GM23248 (cell line): ENCODE data around the gene SESN1. TPM values are rescaled to one million over a fixed set of nuclear protein-coding genes. Genes with fewer than 3 reads are reported as not detected.
A peak's percentile ranks its signal among the peaks of the same experiment; 100 is the strongest.

Source experiments
- DNase-seq: peaks from one replicate; pipeline ENCODE4 v3.0.0-alpha.2; 2015
- H2AFZ ChIP-seq: fragments of 200-600 bp; sonication (generic); 2 replicates; pipeline ENCODE4 v1.6.1; 2016; ENCODE audit warnings: antibody characterized with exemption
- H3F3A ChIP-seq: fragments of 200-600 bp; sonication (generic); 2 replicates; pipeline ENCODE4 v1.6.1; 2016; ENCODE audit warnings: mild to moderate bottlenecking, antibody characterized with exemption, mixed run types; ENCODE audit not compliant: insufficient read depth
- H3K27ac ChIP-seq: fragments of 200-600 bp; sonication (generic); 2 replicates; pipeline ENCODE4 v1.5.1; 2016; ENCODE audit warnings: mild to moderate bottlenecking
- H3K27me3 ChIP-seq: fragments of 200-600 bp; sonication (generic); replicated peaks from 2 replicates; pipeline ENCODE4 v1.6.1; 2016; ENCODE audit warnings: mild to moderate bottlenecking; ENCODE audit not compliant: insufficient read depth
- H3K36me3 ChIP-seq: fragments of 200-600 bp; sonication (generic); 2 replicates; pipeline ENCODE4 v1.6.1; 2016; ENCODE audit warnings: low read depth, mild to moderate bottlenecking
- H3K4me1 ChIP-seq: fragments of 200-600 bp; sonication (generic); 2 replicates; pipeline ENCODE4 v1.6.1; 2016; ENCODE audit warnings: mild to moderate bottlenecking; ENCODE audit not compliant: insufficient read depth
- H3K4me2 ChIP-seq: fragments of 200-600 bp; sonication (generic); one replicate; pipeline ENCODE4 v1.6.1; 2016; ENCODE audit warnings: mild to moderate bottlenecking; ENCODE audit not compliant: unreplicated experiment
- H3K4me3 ChIP-seq: fragments of 200-600 bp; sonication (generic); 2 replicates; pipeline ENCODE4 v1.5.1; 2016; ENCODE audit warnings: mild to moderate bottlenecking
- H3K79me2 ChIP-seq: fragments of 200-600 bp; sonication (generic); 2 replicates; pipeline ENCODE4 v1.6.1; 2016; ENCODE audit warnings: mild to moderate bottlenecking; ENCODE audit not compliant: insufficient read depth
- H3K9ac ChIP-seq: fragments of 200-600 bp; sonication (generic); 2 replicates; pipeline ENCODE4 v1.6.1; 2016; ENCODE audit warnings: mild to moderate bottlenecking
- H3K9me2 ChIP-seq: fragments of 200-600 bp; sonication (generic); 2 replicates; pipeline ENCODE4 v1.6.1; 2016; ENCODE audit warnings: mixed run types, mild to moderate bottlenecking, moderate library complexity; ENCODE audit not compliant: insufficient read depth
- H3K9me3 ChIP-seq: fragments of 200-600 bp; sonication (generic); one replicate; pipeline ENCODE4 v1.6.1; 2017; ENCODE audit warnings: low read depth
- H4K20me1 ChIP-seq: fragments of 200-600 bp; sonication (generic); 2 replicates; pipeline ENCODE4 v1.6.0; 2016; ENCODE audit not compliant: insufficient read depth
- EZH2 ChIP-seq: fragments of 200-600 bp; sonication (generic); IDR thresholded peaks from 2 replicates; pipeline ENCODE4 v1.6.1; 2018; ENCODE audit warnings: antibody characterized with exemption, mild to moderate bottlenecking; ENCODE audit not compliant: insufficient read depth, poor library complexity, severe bottlenecking
- EZH2phosphoT487 ChIP-seq: fragments of 200-600 bp; sonication (generic); IDR thresholded peaks from 2 replicates; pipeline ENCODE4 v1.6.1; 2018; ENCODE audit warnings: antibody characterized with exemption, moderate library complexity, mild to moderate bottlenecking, low read depth; ENCODE audit not compliant: insufficient read depth
- WGBS, 2 experiments: methylation state at CpG; one replicate each; pipeline ENCODE4 v1.1.6; 2015 to 2017; ENCODE audit warnings: low lambda C conversion rate in 2 of 2, low coverage in 1 of 2; ENCODE audit errors: missing lambda C conversion rate in 2 of 2; 5-methylcytosine and 5-hydroxymethylcytosine counted together
- in situ Hi-C: fragments of 300-500 bp; cut with MboI; formaldehyde crosslinking; loops from 2 replicates; pipeline ENCODE4 v1.15.0; 2020
- polyA plus RNA-seq: library from polyadenylated mRNA; unstranded; fragments of >200 nt; fragmentation: Nextera tagmentation; extraction: Ambion mirVana; gene quantifications from 2 replicates; pipeline ENCODE4 v1.2.1, GENCODE V29; 2016
- total RNA-seq: library from RNA; depleted of rRNA; stranded (reverse); fragments of >200 nt; shearing (Covaris generic); gene quantifications from 2 replicates; pipeline ENCODE4 v1.2.3, GENCODE V29; 2014

SESN1 gene
- total and polyA plus RNA-seq, 2 experiments from 2014 or later = 14.2 to 17.6 TPM

GRCh38 chr6:109130065-109130464 is 35.4 kb upstream of the SESN1 start:
- Histone ChIP-seq H3K27me3 (no peaks in the 10 kb centered on the region), H2AFZ (no peak overlapping the region), H3K9ac (no peak overlapping the region), H3K4me3 (no peak overlapping the region), H3K79me2 (peaks cover 47% of the 10 kb centered on the region), H3K9me3 (no peaks in the 10 kb centered on the region), H3K9me2 (no peaks in the 10 kb centered on the region), H3K4me2 (no peak overlapping the region), H3F3A (peaks cover 7% of the 10 kb centered on the region; the same call in 1 of the 2 replicates), H4K20me1 (no peaks in the 10 kb centered on the region), H3K4me1 (no peaks in the 10 kb centered on the region), H3K27ac (no peak overlapping the region), H3K36me3 (no peaks in the 10 kb centered on the region)
- DNase-seq = no peak
- no peak for TF ChIP-seq EZH2phosphoT487
- TF ChIP-seq EZH2 = no peak
- WGBS, 2 experiments = 69 to 74% methylated on average over 3 of the region's 3 CpGs
- in situ Hi-C loops = no loop called here

DNA sequence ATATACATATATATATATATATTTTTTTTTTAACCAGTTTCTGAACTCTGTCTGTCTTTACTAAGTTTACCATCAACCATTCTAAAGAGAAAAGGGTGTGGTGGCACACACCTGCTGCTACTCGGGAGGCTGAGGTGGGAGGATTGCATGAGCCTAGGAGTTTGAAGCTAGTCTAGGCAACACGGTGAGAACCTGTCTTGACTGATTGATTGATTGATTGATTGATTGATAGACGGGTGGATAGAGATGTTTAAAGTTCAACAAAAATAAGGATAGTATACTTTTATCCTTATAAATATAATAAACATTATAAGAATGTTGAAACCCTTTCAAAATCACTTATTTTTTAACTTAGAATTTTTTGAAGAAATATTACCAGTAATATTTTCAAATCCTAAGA is 30.9 kb upstream of the SESN1 start:
- no peak overlapping the region for H2AFZ ChIP-seq
- 94 to 96% methylated on average over 3 of the region's 3 CpGs for WGBS, 2 experiments
- no peak overlapping the region for H3K27ac ChIP-seq
- no peak overlapping the region for H3K4me3 ChIP-seq
- H3K9ac ChIP-seq = no peak overlapping the region
- in situ Hi-C loops = no loop called here
- peaks cover 11% of the 10 kb centered on the region for H3K4me1 ChIP-seq
- no peaks in the 10 kb centered on the region for H4K20me1 ChIP-seq
- H3K36me3 ChIP-seq = no peaks in the 10 kb centered on the region
- no peaks in the 10 kb centered on the region for H3K27me3 ChIP-seq
- peaks cover 72% of the 10 kb centered on the region for H3K79me2 ChIP-seq
- no peak for DNase-seq
- H3K9me3 ChIP-seq = no peaks in the 10 kb centered on the region
- no peaks in the 10 kb centered on the region for H3K9me2 ChIP-seq
- no peak overlapping the region for H3K4me2 ChIP-seq
- TF ChIP-seq EZH2 (no peak), EZH2phosphoT487 (no peak)
- peaks cover 7% of the 10 kb centered on the region; the same call in 1 of the 2 replicates for H3F3A ChIP-seq

- Histone ChIP-seq H3K79me2 (peaks cover 80% of the 10 kb centered on the region), H4K20me1 (no peaks in the 10 kb centered on the region)
- WGBS, 2 experiments = 94 to 98% methylated on average over 2 of the region's 2 CpGs
These were observed 29.6 kb upstream of the SESN1 start for GRCh38 chr6:109124219-109124618.

GRCh38 chr6:109121411-109121810 is 26.8 kb upstream of the SESN1 start:
- Histone ChIP-seq H3K79me2 (peaks cover 93% of the 10 kb centered on the region), H3K36me3 (no peaks in the 10 kb centered on the region), H2AFZ (no peak overlapping the region; the same call in 1 of the 2 replicates), H3K27ac (peak overlapping the region; percentile 23), H3K4me3 (no peak overlapping the region), H3K4me1 (peaks cover 16% of the 10 kb centered on the region), H4K20me1 (no peaks in the 10 kb centered on the region), H3K9me3 (no peaks in the 10 kb centered on the region), H3K9me2 (no peaks in the 10 kb centered on the region), H3K27me3 (no peaks in the 10 kb centered on the region), H3F3A (peaks cover 7% of the 10 kb centered on the region; the same call in 1 of the 2 replicates), H3K9ac (no peak overlapping the region), H3K4me2 (no peak overlapping the region)
- TF ChIP-seq EZH2 (no peak), EZH2phosphoT487 (no peak)
- in situ Hi-C loops = no loop called here
- DNase-seq = peak; percentile 10

More at GRCh38 chr6:109124219-109124618, 29.6 kb upstream of the SESN1 start:
- Histone ChIP-seq H3F3A (peaks cover 7% of the 10 kb centered on the region; the same call in 1 of the 2 replicates), H3K36me3 (no peaks in the 10 kb centered on the region), H3K9me2 (no peaks in the 10 kb centered on the region), H3K4me3 (no peak overlapping the region), H3K9ac (no peak overlapping the region), H3K4me1 (peaks cover 16% of the 10 kb centered on the region), H3K27me3 (no peaks in the 10 kb centered on the region), H3K4me2 (no peak overlapping the region), H2AFZ (no peak overlapping the region), H3K9me3 (no peaks in the 10 kb centered on the region), H3K27ac (no peak overlapping the region)
- TF ChIP-seq EZH2 (no peak), EZH2phosphoT487 (no peak)
- in situ Hi-C loops = no loop called here
- DNase-seq = no peak

DNA sequence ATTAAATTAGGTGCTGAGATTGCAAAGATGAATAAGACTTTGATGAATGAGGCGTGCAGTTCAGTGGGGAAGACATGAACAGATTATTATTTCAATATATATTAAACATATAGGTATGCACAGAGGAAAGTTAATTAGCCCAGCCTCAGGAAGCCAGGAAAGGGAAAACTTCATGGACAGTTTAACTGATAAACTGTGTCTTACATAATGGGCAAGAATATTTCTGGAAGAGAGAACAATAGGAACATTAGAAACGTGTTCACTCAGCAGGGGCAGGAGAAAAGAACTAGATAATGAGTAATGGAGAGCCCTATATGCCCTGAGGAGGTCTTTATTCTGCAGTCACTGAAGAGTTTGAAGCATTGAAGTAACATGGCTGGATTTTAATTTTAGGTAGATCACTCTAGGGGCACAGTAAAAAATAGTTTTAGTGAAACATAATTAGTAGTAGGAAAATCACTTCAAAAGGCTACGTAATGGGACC is 24.3 kb upstream of the SESN1 start:
- Histone ChIP-seq H3K36me3 (no peaks in the 10 kb centered on the region), H3K9me3 (no peaks in the 10 kb centered on the region), H4K20me1 (no peaks in the 10 kb centered on the region), H3K27ac (no peak overlapping the region), H2AFZ (no peak overlapping the region), H3K4me2 (no peak overlapping the region), H3K27me3 (no peaks in the 10 kb centered on the region), H3K9me2 (no peaks in the 10 kb centered on the region), H3K9ac (no peak overlapping the region), H3K4me1 (peaks cover 16% of the 10 kb centered on the region), H3K4me3 (no peak overlapping the region), H3F3A (peaks cover 7% of the 10 kb centered on the region; the same call in 1 of the 2 replicates), H3K79me2 (peaks cover 98% of the 10 kb centered on the region)
- in situ Hi-C loops = no loop called here
- no peak for TF ChIP-seq EZH2phosphoT487
- TF ChIP-seq EZH2 = no peak
- DNase-seq = no peak
- WGBS, 2 experiments = 88 to 89% methylated on average over 3 of the region's 3 CpGs
